HepG2 (cell line): Measurements from ENCODE around the gene MAN1B1. TPM values are rescaled to one million over a fixed set of nuclear protein-coding genes. Genes with fewer than 3 reads are reported as not detected.
A peak's percentile ranks its signal among the peaks of the same experiment; 100 is the strongest.

Experiments used
- ATF3 ChIP-seq: sonication (generic); formaldehyde crosslinking; IDR thresholded peaks from 2 replicates; pipeline ENCODE4 v1.4.0; 2020; ENCODE audit warnings: missing genetic modification reagents
- ATF7-NPFF ChIP-seq: sonication (generic); formaldehyde crosslinking; IDR thresholded peaks from 2 replicates; pipeline ENCODE4 v1.8.1; 2023; ENCODE audit warnings: mild to moderate bottlenecking, low read depth, missing genetic modification reagents, moderate library complexity
- GATAD1 ChIP-seq: IDR thresholded peaks from 2 replicates; pipeline ENCODE4 v1.6.1; 2016; ENCODE audit warnings: missing genetic modification reagents, missing compliant biosample characterization
- HOMEZ ChIP-seq: IDR thresholded peaks from 2 replicates; pipeline ENCODE4 v1.6.1; 2016; ENCODE audit warnings: low read depth
- IRF1 ChIP-seq: sonication (generic); formaldehyde crosslinking; IDR thresholded peaks from 2 replicates; pipeline ENCODE4 v1.4.0; 2020; ENCODE audit warnings: low read depth, mild to moderate bottlenecking, missing genetic modification reagents
- MAFG ChIP-seq: sonication (generic); formaldehyde crosslinking; IDR thresholded peaks from 2 replicates; pipeline ENCODE4 v1.5.1; 2020; ENCODE audit warnings: mild to moderate bottlenecking, missing genetic modification reagents
- MIXL1 ChIP-seq: IDR thresholded peaks from 2 replicates; pipeline ENCODE4 v1.6.1; 2016
- PHF20 ChIP-seq: sonication (generic); formaldehyde crosslinking; IDR thresholded peaks from 2 replicates; pipeline ENCODE4 v1.5.0; 2020; ENCODE audit warnings: mild to moderate bottlenecking, missing genetic modification reagents
- PREB ChIP-seq: sonication (generic); formaldehyde crosslinking; IDR thresholded peaks from 2 replicates; pipeline ENCODE4 v1.4.0; 2020; ENCODE audit warnings: missing genetic modification reagents
- RNF219 ChIP-seq: sonication (generic); formaldehyde crosslinking; IDR thresholded peaks from 2 replicates; pipeline ENCODE4 v1.5.0; 2020; ENCODE audit warnings: mild to moderate bottlenecking, missing genetic modification reagents
- SKIL ChIP-seq: sonication (generic); formaldehyde crosslinking; IDR thresholded peaks from 2 replicates; pipeline ENCODE4 v1.8.0; 2022; ENCODE audit warnings: missing genetic modification reagents, mild to moderate bottlenecking, moderate library complexity, borderline replicate concordance
- ZBTB14 ChIP-seq: sonication (generic); formaldehyde crosslinking; IDR thresholded peaks from 2 replicates; pipeline ENCODE4 v1.4.0; 2020; ENCODE audit warnings: missing genetic modification reagents
- ZBTB20 ChIP-seq: sonication (generic); formaldehyde crosslinking; IDR thresholded peaks from 2 replicates; pipeline ENCODE4 v1.8.1; 2023; ENCODE audit warnings: missing genetic modification reagents, low read depth, mild to moderate bottlenecking, borderline replicate concordance
- ZBTB33 ChIP-seq: sonication (generic); formaldehyde crosslinking; IDR thresholded peaks from 2 replicates; pipeline ENCODE4 v1.4.0; 2020; ENCODE audit warnings: missing genetic modification reagents
- ZNF644 ChIP-seq: IDR thresholded peaks from 2 replicates; pipeline ENCODE4 v1.6.1; 2016; ENCODE audit warnings: low read depth
- ZSCAN30 ChIP-seq: sonication (generic); formaldehyde crosslinking; IDR thresholded peaks from 2 replicates; pipeline ENCODE4 v1.5.0; 2020; ENCODE audit warnings: mild to moderate bottlenecking, missing genetic modification reagents
- polyA plus RNA-seq, 8 experiments: library from polyadenylated mRNA; depleted of rRNA in 3 of 8; stranded (reverse) in 7 of 8; unstranded in 1 of 8; fragments of >200 nt; fragmentation: Illumina TruSeq in 4 of 8; extraction: Trizol in 4 of 8; gene quantifications; 2 replicates each; pipeline versions ENCODE4 v1.2.1 to v1.2.3, GENCODE V29; 2011 to 2016; ENCODE audit warnings: low read depth in 4 of 8, missing spikeins in 1 of 8, mixed read lengths in 1 of 8; ENCODE audit not compliant: insufficient read depth in 1 of 8
- total RNA-seq, 5 experiments: library from RNA; depleted of rRNA; stranded (reverse); fragments of >200 nt; fragmentation: Illumina TruSeq; extraction: Trizol; gene quantifications; 2 replicates each; pipeline ENCODE4 v1.2.3, GENCODE V29; 2016; ENCODE audit warnings: low read depth in 1 of 5

MAN1B1 gene
- total and polyA plus RNA-seq, 2 of the 13 experiments (the other 11 are each of a cell fraction or from before 2014, with no cell fraction given): 48.9 to 59.5 TPM

- no peak for TF ChIP-seq ZBTB14
- no peak for TF ChIP-seq HOMEZ (CRISPR knock-in tag)
- TF ChIP-seq ZBTB20: no peak
- TF ChIP-seq ZSCAN30 (CRISPR knock-in tag): no peak
- no peak for TF ChIP-seq GATAD1 (CRISPR knock-in tag)
- no peak for TF ChIP-seq MAFG (CRISPR knock-in tag)
- no peak for TF ChIP-seq ZBTB33 (CRISPR knock-in tag)
- no peak for TF ChIP-seq SKIL (CRISPR knock-in tag)
- TF ChIP-seq ATF7-NPFF (CRISPR knock-in tag): no peak
- no peak for TF ChIP-seq ATF3 (CRISPR knock-in tag)
- 0 out of 2 replicates have a peak, but pooled peaks have one; percentile 26 for TF ChIP-seq MIXL1
- no peak for TF ChIP-seq ZNF644
- TF ChIP-seq PHF20 (CRISPR knock-in tag): no peak; the same call in 1 of the 2 replicates
- TF ChIP-seq IRF1: no peak
- no peak for TF ChIP-seq PREB (CRISPR knock-in tag)
- no peak for TF ChIP-seq RNF219 (CRISPR knock-in tag)
Measured at GRCh38 chr9:137070201-137070905, 16.4 kb upstream of the MAN1B1 start, which contains the start of gene SAPCD2 (continued).
